Natural killer cell (primary cell): Measurements from ENCODE around the gene FLOT1. TPM values are rescaled to one million over a fixed set of nuclear protein-coding genes. Genes with fewer than 3 reads are reported as not detected.
A peak's percentile ranks its signal among the peaks of the same experiment; 100 is the strongest.

Experiments used
- ATAC-seq, 3 donors: fragments of 150-1000 bp in 2 of 3; fragments of 200-7000 bp in 1 of 3; cut with Tn5 transposase; 1 replicate in 1 of 3; 2 replicates in 2 of 3; pipeline ENCODE4 v1.10.0; 2021; ENCODE audit warnings: mild to moderate bottlenecking in 2 of 3, moderate library complexity in 2 of 3
- DNase-seq, 2 donors: peaks; one replicate each; pipeline versions ENCODE4 v3.0.0 to v3.0.0-alpha.2; 2013 to 2021; ENCODE audit warnings: mixed read lengths in 1 of 2
- H3K27ac ChIP-seq: one replicate; pipeline ENCODE4 v1.5.1; 2013; ENCODE audit warnings: mild to moderate bottlenecking, low read length
- H3K27me3 ChIP-seq: one replicate; pipeline ENCODE4 v1.6.1; 2013; ENCODE audit warnings: low read length; ENCODE audit not compliant: control insufficient read depth, insufficient read depth
- H3K36me3 ChIP-seq: one replicate; pipeline ENCODE4 v1.6.1; 2013; ENCODE audit warnings: low read length; ENCODE audit not compliant: control insufficient read depth, insufficient read depth
- H3K4me1 ChIP-seq: one replicate; pipeline ENCODE4 v1.6.1; 2013; ENCODE audit warnings: low read length; ENCODE audit not compliant: control insufficient read depth, insufficient read depth
- H3K4me3 ChIP-seq: one replicate; pipeline ENCODE4 v1.5.1; 2013; ENCODE audit warnings: low read length
- H3K9me3 ChIP-seq: one replicate; pipeline ENCODE4 v1.6.1; 2013; ENCODE audit warnings: low read length; ENCODE audit not compliant: control insufficient read depth, insufficient read depth
- H3K27ac Mint-ChIP-seq, 2 donors: one replicate each; pipeline ENCODE4 v1.8.0; 2022; ENCODE audit warnings: mild to moderate bottlenecking in 2 of 2, mixed read lengths in 2 of 2, moderate library complexity in 1 of 2
- H3K27me3 Mint-ChIP-seq, 2 donors: one replicate each; pipeline ENCODE4 v1.8.0; 2022; ENCODE audit warnings: low read depth in 2 of 2, mixed read lengths in 2 of 2
- H3K36me3 Mint-ChIP-seq: one replicate; pipeline ENCODE4 v1.8.0; 2022; ENCODE audit warnings: mixed read lengths
- H3K4me1 Mint-ChIP-seq, 2 donors: one replicate each; pipeline ENCODE4 v1.8.0; 2022; ENCODE audit warnings: mixed read lengths in 2 of 2
- H3K4me3 Mint-ChIP-seq: one replicate; pipeline ENCODE4 v1.8.0; 2022; ENCODE audit warnings: mild to moderate bottlenecking, moderate library complexity, mixed read lengths
- H3K9me3 Mint-ChIP-seq, 2 donors: one replicate each; pipeline ENCODE4 v1.8.0; 2022; ENCODE audit warnings: mixed read lengths in 2 of 2
- CTCF ChIP-seq: fragments of 200-600 bp; IDR thresholded peaks from one replicate; pipeline ENCODE4 v1.8.0; 2022; ENCODE audit warnings: antibody characterized with exemption
- WGBS: methylation state at CpG from one replicate; pipeline ENCODE4 v1.1.7; 2013; ENCODE audit warnings: missing lambda C conversion rate; ENCODE audit not compliant: insufficient coverage; 5-methylcytosine and 5-hydroxymethylcytosine counted together
- intact Hi-C: fragments of 100-400 bp; cut with micrococcal nuclease; formaldehyde crosslinking; loops from one replicate; pipeline ENCODE4 v1.14.2; 2022
- total RNA-seq, 4 donors: library from RNA; stranded (reverse); fragments of 120-200 nt in 1 of 4; gene quantifications; one replicate each; pipeline versions ENCODE4 v1.2.3 to v1.2.4, GENCODE V29; 2013 to 2022

Gene FLOT1
- total RNA-seq, 3 donors from 2014 or later (not counting 1 experiment from before 2014, with no cell fraction given), result 73.1 to 113 (median 94.2) TPM

GRCh38 chr6:30787954-30788353 lies 45.5 kb upstream of the FLOT1 start:
- no peak for TF ChIP-seq CTCF
- H3K27me3 Mint-ChIP-seq, result no peaks in the 10 kb centered on the region
- peaks cover 35 to 43% of the 10 kb centered on the region in 2 donors for H3K4me1 Mint-ChIP-seq
- DNase-seq (no peak), ATAC-seq (peak in 2 of 3 donors; percentile 64 to 72)
- Histone ChIP-seq H3K27ac (no peak overlapping the region), H3K4me1 (peaks cover 18% of the 10 kb centered on the region), H3K9me3 (no peaks in the 10 kb centered on the region), H3K4me3 (no peak overlapping the region), H3K27me3 (no peaks in the 10 kb centered on the region), H3K36me3 (no peaks in the 10 kb centered on the region)
- WGBS, result 30% methylated on average over 4 of the region's 5 CpGs
- intact Hi-C loops, result no loop called here
- H3K36me3 Mint-ChIP-seq, result no peaks in the 10 kb centered on the region
- no peaks in the 10 kb centered on the region for H3K9me3 Mint-ChIP-seq
- peak overlapping the region; percentile 59 to 86 for H3K27ac Mint-ChIP-seq
- H3K4me3 Mint-ChIP-seq, result peak overlapping the region; percentile 70

GRCh38 chr6:30782425-30783014 lies 40.0 kb upstream of the FLOT1 start:
- H3K4me3 ChIP-seq, result no peak overlapping the region
- Mint-ChIP-seq H3K36me3 (no peaks in the 10 kb centered on the region), H3K27me3 (peaks cover 0 to 10% of the 10 kb centered on the region in 2 donors), H3K27ac (no peak overlapping the region), H3K4me1 (peaks cover 21 to 27% of the 10 kb centered on the region in 2 donors), H3K4me3 (no peak overlapping the region), H3K9me3 (no peaks in the 10 kb centered on the region)
- no peak for TF ChIP-seq CTCF
- no peaks in the 10 kb centered on the region for H3K9me3 ChIP-seq
- H3K27ac ChIP-seq, result no peak overlapping the region
- H3K27me3 ChIP-seq, result no peaks in the 10 kb centered on the region
- DNase-seq (no peak), ATAC-seq (no peak)
- intact Hi-C loops, result no loop called here
- H3K4me1 ChIP-seq, result peaks cover 12% of the 10 kb centered on the region
- H3K36me3 ChIP-seq, result no peaks in the 10 kb centered on the region

DNA sequence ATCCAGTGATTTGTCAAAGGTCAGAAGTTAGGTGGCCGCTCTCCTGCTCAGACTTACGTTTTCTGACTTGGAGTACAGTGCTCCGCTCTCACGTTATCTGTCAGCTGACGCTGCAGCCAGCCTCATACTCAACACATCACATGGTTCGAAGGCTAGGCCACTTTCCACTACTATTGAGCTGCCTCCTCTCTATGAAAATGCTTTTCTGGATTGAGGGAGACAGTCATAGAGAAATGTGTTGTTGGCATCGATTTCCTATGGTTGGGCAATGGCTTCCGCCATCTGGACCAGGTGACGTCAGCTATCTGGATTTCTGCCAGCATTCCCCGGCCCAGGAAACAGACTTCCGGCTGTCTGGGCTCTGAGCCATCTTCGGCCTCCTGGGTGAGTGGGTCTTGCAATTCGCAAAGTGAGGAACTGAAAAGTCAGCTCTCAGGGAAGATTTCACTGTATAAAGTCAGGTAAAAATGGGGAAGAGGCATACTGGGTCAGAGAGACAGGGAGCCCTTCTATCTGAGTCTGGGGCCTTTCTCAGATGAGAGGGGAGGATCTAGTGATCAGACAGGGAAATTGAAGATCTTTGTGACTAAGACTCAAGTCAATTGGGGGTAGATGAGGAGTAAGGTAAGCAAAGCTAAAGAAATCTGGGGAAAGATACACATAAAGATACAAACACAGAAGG lies 39.4 kb upstream of the FLOT1 start:
- intact Hi-C loops, result no loop called here
- H3K27me3 Mint-ChIP-seq, result peaks cover 0 to 10% of the 10 kb centered on the region in 2 donors
- peaks cover 12% of the 10 kb centered on the region for H3K4me1 ChIP-seq
- H3K4me3 Mint-ChIP-seq, result no peak overlapping the region
- no peaks in the 10 kb centered on the region for H3K27me3 ChIP-seq
- no peaks in the 10 kb centered on the region for H3K36me3 ChIP-seq
- H3K9me3 ChIP-seq, result no peaks in the 10 kb centered on the region
- TF ChIP-seq CTCF, result no peak
- peaks cover 21 to 25% of the 10 kb centered on the region in 2 donors for H3K4me1 Mint-ChIP-seq
- no peak overlapping the region for H3K4me3 ChIP-seq
- DNase-seq (peak in 1 of 2 donors; percentile 53), ATAC-seq (peak in 2 of 3 donors; percentile 25 to 52)
- no peak overlapping the region for H3K27ac Mint-ChIP-seq
- no peak overlapping the region for H3K27ac ChIP-seq
- WGBS, result 39% methylated on average over 12 of the region's 13 CpGs
- H3K36me3 Mint-ChIP-seq, result no peaks in the 10 kb centered on the region
- no peaks in the 10 kb centered on the region for H3K9me3 Mint-ChIP-seq
